ENCODE results near the gene TMOD1.

The TMOD1 gene

GRCh38 chr9:97548819-97549540, 47.5 kb downstream of the TMOD1 start:
- DNase-seq (ENCODE audit: low read depth), result no peak

GRCh38 chr9:97550386-97550785, 48.9 kb downstream of the TMOD1 start:
- no peak for DNase-seq (ENCODE audit: low read depth)

- DNase-seq (ENCODE audit: low read depth), result no peak
Measured at GRCh38 chr9:97551308-97551707, 49.8 kb downstream of the TMOD1 start.

DNA sequence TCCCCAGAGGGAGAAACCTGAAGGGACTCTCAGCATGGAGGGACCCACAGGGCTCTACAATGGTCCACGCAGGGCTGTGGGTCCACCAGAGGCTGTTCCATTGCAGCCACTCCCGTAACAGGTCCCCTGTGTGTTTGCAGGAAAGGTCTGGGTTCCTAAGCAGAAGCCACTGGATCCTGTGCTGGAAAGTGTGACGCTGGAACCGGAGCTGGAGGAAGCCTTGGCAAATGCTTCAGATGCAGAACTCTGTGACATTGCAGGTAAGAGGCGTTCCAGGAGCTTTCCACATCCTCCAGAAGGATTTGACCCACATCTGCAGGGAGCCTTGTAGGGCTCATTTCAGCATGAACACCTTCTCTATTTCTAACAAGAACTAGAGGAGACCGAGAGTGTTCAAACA, 51.7 kb downstream of the TMOD1 start:
- no peak for DNase-seq (ENCODE audit: low read depth)

GRCh38 chr9:97553841-97554240, 52.4 kb downstream of the TMOD1 start:
- DNase-seq (ENCODE audit: low read depth), result no peak

DNA sequence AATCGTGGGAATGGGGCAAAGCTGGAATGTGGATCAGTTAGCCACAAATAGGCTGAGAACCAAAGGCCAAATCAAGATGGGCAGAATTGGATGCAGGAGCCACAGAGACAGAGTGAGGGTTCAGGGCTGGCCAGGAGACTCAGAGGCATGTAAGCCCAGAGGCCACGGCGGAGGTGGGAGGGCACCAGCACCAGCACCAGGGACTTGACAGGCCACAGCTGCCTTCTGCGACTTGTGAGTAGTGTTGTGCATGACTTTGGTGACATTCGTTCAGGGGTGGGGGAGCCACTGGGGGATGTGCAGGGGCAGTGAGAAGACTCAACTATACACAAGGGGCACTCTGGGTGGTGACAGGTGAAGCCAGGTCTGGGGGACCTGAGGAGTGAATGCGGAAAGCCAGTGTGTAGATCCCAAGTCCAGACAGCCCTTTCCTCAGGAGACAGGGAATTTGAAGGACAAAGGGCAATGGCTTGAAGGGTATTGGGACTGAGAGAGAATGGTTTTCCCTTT, 53.2 kb downstream of the TMOD1 start:
- DNase-seq (ENCODE audit: low read depth), result no peak

- DNase-seq (ENCODE audit: low read depth), result no peak
Measured at GRCh38 chr9:97555164-97555563, 53.7 kb downstream of the TMOD1 start.

- DNase-seq (ENCODE audit: low read depth), result no peak
Measured at GRCh38 chr9:97556036-97556720, 54.7 kb downstream of the TMOD1 start.

GRCh38 chr9:97556721-97557605, 55.5 kb downstream of the TMOD1 start:
- DNase-seq (ENCODE audit: low read depth), result no peak

DNA sequence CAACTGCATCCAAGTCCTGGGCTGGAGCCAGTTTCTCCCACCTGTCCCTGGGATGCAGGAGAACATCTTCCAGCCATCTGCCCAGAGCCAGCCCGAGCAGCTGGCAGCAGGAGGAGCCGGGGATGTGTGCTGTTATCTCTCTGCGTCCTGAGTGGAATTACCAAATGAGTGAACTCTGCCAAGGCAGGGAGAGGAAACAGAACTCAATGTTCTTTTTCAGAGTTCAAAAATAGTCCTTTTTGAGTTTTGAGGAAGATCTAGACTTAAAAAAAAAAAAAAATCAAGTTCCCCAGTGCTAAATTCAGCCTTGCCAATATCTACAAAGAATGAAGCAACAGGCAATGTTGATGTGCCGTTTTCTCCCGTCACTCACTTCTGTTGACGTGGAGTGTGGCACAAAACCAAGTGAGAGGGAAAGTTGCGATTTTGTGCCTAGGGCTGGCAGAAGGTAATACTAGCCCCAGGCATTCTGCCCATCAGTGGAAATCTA, 56.2 kb downstream of the TMOD1 start:
- no peak for DNase-seq (ENCODE audit: low read depth)

- DNase-seq (ENCODE audit: low read depth), result no peak
Measured at GRCh38 chr9:97558701-97559101, 57.2 kb downstream of the TMOD1 start.

DNA sequence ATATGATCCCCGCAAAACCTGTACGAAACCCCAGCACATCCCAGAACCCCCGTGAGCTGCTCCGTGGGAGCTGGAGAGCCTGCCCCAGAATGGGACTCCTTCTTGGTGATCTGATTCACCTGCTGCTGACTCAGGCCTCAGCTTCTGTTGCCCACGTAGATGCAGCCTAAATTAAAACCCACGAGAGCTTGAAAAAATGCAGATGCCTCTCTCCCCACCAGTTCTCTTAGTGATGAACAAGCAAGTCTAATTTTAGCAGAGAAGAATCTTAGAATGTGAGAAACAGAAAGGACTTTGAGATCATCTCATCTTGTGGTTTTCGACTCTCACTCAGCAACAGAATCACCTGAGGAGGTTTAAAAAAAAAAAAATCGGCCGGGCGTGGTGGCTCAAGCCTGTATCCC, 57.6 kb downstream of the TMOD1 start:
- DNase-seq (ENCODE audit: low read depth), result no peak

DNA sequence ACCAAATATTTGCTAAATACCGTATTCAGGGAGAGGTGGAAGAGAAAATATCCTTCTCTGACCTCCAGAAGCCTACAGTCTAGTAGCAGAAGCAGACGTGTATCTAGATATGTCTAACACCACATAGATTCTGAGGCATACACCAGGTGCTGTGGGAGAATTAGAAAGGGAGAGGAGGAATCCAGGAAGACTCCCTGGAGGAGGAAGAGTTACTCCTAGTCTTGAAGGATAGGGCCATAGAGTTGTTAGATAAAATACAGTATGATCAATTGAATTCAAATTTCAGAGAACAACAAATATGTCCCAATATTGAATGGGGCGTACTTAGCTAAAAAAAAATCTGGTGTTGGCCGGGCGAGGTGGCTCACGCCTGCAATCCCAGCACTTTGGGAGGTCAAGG, 58.7 kb downstream of the TMOD1 start:
- no peak for DNase-seq (ENCODE audit: low read depth)

DNA sequence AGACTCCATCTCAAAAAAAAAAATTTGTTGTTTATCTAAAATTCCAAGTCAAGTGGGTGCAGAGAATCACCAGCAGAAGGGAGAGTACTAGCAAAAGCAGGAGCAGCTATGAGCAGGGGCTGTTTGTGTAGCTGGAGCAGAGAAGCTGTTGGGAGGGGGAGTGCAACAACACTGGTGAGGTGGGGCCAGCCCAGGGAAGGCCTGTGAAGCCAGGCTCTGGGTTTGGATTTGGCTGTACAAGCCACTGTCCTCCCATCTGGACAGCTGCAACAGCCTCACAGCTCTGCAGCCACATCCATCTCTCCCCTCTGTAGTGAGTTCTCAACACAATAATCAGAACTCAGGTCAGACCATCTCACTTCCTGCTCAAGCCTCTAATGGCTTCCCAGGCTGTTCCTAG, 59.4 kb downstream of the TMOD1 start:
- DNase-seq (ENCODE audit: low read depth), result no peak

- no peak for DNase-seq (ENCODE audit: low read depth)
Measured at GRCh38 chr9:97561501-97561900, 60.0 kb downstream of the TMOD1 start.

GRCh38 chr9:97562542-97562941, 61.1 kb downstream of the TMOD1 start:
- DNase-seq (ENCODE audit: low read depth), result no peak

DNA sequence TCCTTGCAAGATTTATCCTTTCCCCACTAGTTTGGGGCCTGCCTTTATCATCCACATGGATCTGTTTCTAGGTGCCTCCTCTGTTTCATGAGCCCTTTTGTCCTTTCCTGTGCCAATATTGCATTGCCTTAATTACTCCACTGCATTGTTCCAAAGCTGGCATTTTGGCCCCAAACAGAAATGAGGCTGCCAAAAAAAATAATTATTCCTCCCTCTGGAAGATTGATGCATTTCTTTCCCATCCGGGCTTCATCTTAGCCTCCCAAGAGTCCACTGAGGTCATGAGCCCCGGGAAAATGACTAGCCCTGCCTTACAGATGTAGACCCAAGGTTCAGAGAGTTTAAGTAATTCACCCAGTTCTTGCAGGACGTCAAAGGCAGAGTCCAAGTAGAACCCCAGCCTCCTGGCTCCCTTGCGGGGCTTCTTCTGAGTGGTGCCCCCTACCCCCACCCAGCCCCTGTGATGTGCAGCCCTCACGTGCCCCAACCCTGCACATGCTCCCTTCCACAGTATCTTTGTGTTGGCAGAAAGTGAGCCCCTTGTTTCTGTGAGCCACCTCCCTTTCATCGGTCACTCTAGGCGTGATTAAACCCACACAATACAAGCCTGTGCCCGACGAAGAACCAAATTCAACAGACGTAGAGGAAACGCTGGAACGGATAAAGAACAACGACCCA, 62.1 kb downstream of the TMOD1 start:
- no peak for DNase-seq (ENCODE audit: low read depth)

DNA sequence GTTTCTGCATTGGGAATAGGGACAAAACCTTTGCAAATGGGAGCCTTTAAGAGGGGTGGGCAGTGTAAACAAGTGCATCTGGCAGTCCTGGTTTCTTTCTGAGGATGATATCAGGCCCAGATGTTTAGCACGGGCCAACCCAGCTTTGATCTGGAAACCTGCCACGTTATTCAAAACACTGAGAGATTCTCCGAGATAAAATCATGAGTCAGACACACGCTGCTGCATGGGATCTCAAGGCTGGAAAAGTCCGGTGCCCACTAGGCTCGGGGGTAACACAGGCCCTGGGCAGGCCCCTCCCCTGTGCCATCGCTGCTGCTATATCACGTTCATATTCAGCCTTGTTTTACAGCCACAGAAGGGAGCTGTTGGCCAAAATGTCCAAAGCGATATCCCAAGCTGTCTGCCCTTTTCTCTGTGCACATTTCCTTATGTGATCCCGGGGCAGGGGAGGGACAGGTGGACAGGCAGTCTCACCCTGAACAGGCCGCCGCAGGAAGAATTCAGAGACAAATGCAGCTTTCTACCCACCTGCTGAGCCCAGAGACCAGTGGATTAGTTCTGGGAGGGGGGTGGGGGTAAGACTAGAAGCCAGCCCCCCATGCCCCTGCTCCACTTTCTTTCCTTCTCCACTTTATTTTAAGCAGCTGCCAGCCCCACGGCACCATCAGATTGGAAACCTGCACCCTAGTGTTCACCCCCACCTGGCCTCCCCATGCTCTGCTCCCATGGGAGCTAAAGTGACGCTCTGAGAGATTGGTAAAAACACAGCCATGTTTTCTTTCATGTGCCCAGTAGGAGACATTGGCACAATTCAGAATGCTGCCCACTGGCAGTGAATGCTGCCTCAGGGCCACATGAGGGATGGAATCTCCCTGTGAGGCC, 63.1 kb downstream of the TMOD1 start:
- no peak for DNase-seq (ENCODE audit: low read depth)

GRCh38 chr9:97565262-97565661, 63.8 kb downstream of the TMOD1 start:
- DNase-seq (ENCODE audit: low read depth), result no peak

GRCh38 chr9:97567182-97567893, 65.9 kb downstream of the TMOD1 start:
- no peak for DNase-seq (ENCODE audit: low read depth)

Measured in GM04503 (cell line).